ENCODE results near the gene RAB3IP.
"Not testable (repeated sequence)": the region's sequence is repeated elsewhere in the genome, so short reads cannot be mapped to it uniquely, and the experiment has no call there.

The RAB3IP gene

DNA sequence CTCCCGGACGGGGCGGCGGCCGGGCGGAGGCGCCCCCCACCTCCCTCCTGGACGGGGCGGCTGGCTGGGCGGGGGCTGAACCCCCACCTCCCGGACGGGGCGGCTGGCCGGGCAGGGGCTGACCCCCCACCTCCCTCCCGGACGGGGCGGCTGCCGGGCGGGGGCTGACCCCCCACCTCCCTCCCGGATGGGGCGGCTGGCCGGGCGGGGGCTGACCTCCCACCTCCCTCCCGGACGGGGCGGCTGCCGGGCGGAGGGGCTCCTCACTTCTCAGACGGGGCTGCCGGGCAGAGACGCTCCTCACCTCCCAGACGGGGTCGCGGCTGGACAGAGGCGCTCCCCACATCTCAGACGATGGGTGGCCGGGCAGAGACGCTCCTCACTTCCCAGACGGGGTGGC, 20.9 kb downstream of the RAB3IP start:
- H3K4me1 ChIP-seq (ENCODE audit: insufficient read depth, low read length); H3K9ac ChIP-seq (ENCODE audit: low read length); H3K27ac ChIP-seq (ENCODE audit: low read depth, low read length); H3K27me3 ChIP-seq (ENCODE audit: control insufficient read depth in 1 of 2, insufficient read depth in 2 of 2, low read length in 2 of 2); H3K9me3 ChIP-seq (ENCODE audit: low read length); H3K36me3 ChIP-seq (ENCODE audit: insufficient read depth, low read length); H3K4me3 ChIP-seq (ENCODE audit: low read depth in 1 of 2, low read length in 2 of 2): not testable (repeated sequence)

GRCh38 chr12:69765515-69765914, 26.9 kb downstream of the RAB3IP start:
- Histone ChIP-seq H3K4me3 (ENCODE audit: low read depth in 1 of 2, low read length in 2 of 2) (no peak overlapping the region), H3K4me1 (ENCODE audit: insufficient read depth, low read length) (no peaks in the 10 kb centered on the region), H3K27me3 (ENCODE audit: control insufficient read depth in 1 of 2, insufficient read depth in 2 of 2, low read length in 2 of 2) (no peaks in the 10 kb centered on the region), H3K27ac (ENCODE audit: low read depth, low read length) (no peak overlapping the region), H3K9ac (ENCODE audit: low read length) (no peak overlapping the region), H3K36me3 (ENCODE audit: insufficient read depth, low read length) (no peaks in the 10 kb centered on the region), H3K9me3 (ENCODE audit: low read length) (no peaks in the 10 kb centered on the region)

GRCh38 chr12:69766260-69766659, 27.6 kb downstream of the RAB3IP start:
- no peak overlapping the region for H3K9ac ChIP-seq (ENCODE audit: low read length)
- no peak overlapping the region for H3K27ac ChIP-seq (ENCODE audit: low read depth, low read length)
- no peak overlapping the region for H3K4me3 ChIP-seq (ENCODE audit: low read depth in 1 of 2, low read length in 2 of 2)
- H3K4me1 ChIP-seq (ENCODE audit: insufficient read depth, low read length): no peaks in the 10 kb centered on the region
- H3K9me3 ChIP-seq (ENCODE audit: low read length): no peaks in the 10 kb centered on the region
- no peaks in the 10 kb centered on the region for H3K36me3 ChIP-seq (ENCODE audit: insufficient read depth, low read length)
- no peaks in the 10 kb centered on the region for H3K27me3 ChIP-seq (ENCODE audit: control insufficient read depth in 1 of 2, insufficient read depth in 2 of 2, low read length in 2 of 2)

DNA sequence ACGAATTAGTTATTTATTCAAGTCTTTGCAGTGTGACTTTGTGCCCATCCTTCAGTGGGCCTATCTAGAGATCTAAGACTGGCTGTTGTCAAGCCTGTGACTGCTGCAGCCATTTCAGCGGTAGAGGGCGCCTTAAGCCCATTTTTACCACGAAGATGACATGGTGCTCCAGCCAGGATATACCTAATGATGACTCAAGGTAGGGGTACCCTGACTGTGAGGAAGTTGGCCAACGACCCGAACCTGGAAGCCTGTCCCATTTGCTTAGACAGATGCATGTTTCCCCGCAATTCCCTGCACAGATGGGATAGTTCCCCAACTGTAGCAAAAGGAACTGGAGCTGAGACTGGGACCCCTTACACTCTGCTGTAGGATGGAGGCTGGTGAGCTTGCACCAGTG, 41.3 kb downstream of the RAB3IP start:
- H3K9me3 ChIP-seq (ENCODE audit: low read length): no peaks in the 10 kb centered on the region
- no peak overlapping the region for H3K9ac ChIP-seq (ENCODE audit: low read length)
- H3K4me3 ChIP-seq (ENCODE audit: low read depth in 1 of 2, low read length in 2 of 2): no peak overlapping the region
- H3K36me3 ChIP-seq (ENCODE audit: insufficient read depth, low read length): no peaks in the 10 kb centered on the region
- H3K27me3 ChIP-seq (ENCODE audit: control insufficient read depth in 1 of 2, insufficient read depth in 2 of 2, low read length in 2 of 2): no peaks in the 10 kb centered on the region
- H3K4me1 ChIP-seq (ENCODE audit: insufficient read depth, low read length): no peaks in the 10 kb centered on the region
- H3K27ac ChIP-seq (ENCODE audit: low read depth, low read length): no peak overlapping the region

DNA sequence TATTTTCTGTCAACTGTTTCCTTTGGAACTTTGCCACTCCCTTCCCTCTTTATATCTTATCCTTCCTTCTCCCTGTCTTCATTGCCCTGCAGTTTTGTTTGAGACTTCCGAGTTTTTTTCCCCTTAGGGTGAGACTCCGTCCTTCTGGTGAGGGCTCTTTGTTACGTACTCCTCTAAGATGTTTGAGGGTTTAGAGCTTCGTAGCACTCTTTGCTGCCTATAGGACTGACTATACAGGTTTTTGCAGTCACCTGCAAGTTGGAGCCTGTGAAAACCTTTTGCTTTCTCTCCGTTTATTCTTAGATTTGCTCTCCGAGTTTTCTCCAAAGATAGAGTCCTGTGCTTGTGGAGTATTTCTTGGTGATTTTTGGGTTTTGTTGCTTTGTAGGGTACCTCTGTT, 44.7 kb downstream of the RAB3IP start:
- Histone ChIP-seq H3K9me3 (ENCODE audit: low read length) (no peaks in the 10 kb centered on the region), H3K27ac (ENCODE audit: low read depth, low read length) (no peak overlapping the region), H3K27me3 (ENCODE audit: control insufficient read depth in 1 of 2, insufficient read depth in 2 of 2, low read length in 2 of 2) (no peaks in the 10 kb centered on the region), H3K4me1 (ENCODE audit: insufficient read depth, low read length) (no peaks in the 10 kb centered on the region), H3K9ac (ENCODE audit: low read length) (no peak overlapping the region), H3K36me3 (ENCODE audit: insufficient read depth, low read length) (no peaks in the 10 kb centered on the region), H3K4me3 (ENCODE audit: low read depth in 1 of 2, low read length in 2 of 2) (no peak overlapping the region)

DNA sequence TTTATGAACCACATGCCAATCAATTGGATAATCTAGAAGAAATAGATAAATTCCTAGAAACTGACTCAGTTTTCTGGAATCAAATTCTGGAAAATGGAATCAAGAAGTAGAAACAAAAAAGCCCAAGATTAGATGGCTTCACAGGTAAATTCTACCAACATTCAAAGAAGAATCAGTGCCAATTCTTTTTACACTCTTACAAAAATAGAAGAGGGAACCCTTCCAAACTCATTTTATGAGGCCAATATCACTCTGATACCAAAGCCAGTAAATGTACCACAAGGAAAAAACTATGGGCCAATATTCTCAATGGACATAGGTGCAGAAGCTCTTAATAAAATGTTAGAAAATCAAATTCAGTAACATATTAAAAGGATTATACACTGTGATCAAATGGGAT, 50.7 kb downstream of the RAB3IP start:
- Histone ChIP-seq H3K9me3 (ENCODE audit: low read length) (peaks cover 6% of the 10 kb centered on the region), H3K27ac (ENCODE audit: low read depth, low read length) (no peak overlapping the region), H3K27me3 (ENCODE audit: control insufficient read depth in 1 of 2, insufficient read depth in 2 of 2, low read length in 2 of 2) (no peaks in the 10 kb centered on the region), H3K4me3 (ENCODE audit: low read depth in 1 of 2, low read length in 2 of 2) (no peak overlapping the region), H3K9ac (ENCODE audit: low read length) (no peak overlapping the region), H3K4me1 (ENCODE audit: insufficient read depth, low read length) (no peaks in the 10 kb centered on the region), H3K36me3 (ENCODE audit: insufficient read depth, low read length) (no peaks in the 10 kb centered on the region)

DNA sequence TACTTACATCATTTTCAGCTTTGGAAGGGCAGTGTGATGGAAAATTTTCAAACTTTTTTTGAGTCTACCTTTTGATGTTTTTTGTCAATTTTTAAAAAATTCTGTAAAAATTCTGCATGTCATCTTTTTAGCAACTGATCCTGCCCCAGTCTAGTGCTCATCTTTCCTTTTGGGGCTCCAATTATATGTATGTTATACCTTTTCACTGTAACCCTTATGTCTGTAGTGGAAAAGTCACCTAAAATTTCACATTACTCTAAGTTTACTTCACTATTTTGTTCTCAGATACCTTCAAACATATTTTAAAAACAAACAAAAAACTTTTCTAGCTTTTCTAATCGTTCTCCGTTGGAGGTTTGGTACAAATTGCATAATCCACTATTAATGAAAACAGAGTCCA, 53.9 kb downstream of the RAB3IP start:
- H3K27me3 ChIP-seq (ENCODE audit: control insufficient read depth in 1 of 2, insufficient read depth in 2 of 2, low read length in 2 of 2): no peaks in the 10 kb centered on the region
- H3K4me3 ChIP-seq (ENCODE audit: low read depth in 1 of 2, low read length in 2 of 2): no peak overlapping the region
- no peaks in the 10 kb centered on the region for H3K36me3 ChIP-seq (ENCODE audit: insufficient read depth, low read length)
- no peaks in the 10 kb centered on the region for H3K4me1 ChIP-seq (ENCODE audit: insufficient read depth, low read length)
- no peak overlapping the region for H3K27ac ChIP-seq (ENCODE audit: low read depth, low read length)
- H3K9ac ChIP-seq (ENCODE audit: low read length): no peak overlapping the region
- peaks cover 6% of the 10 kb centered on the region for H3K9me3 ChIP-seq (ENCODE audit: low read length)

DNA sequence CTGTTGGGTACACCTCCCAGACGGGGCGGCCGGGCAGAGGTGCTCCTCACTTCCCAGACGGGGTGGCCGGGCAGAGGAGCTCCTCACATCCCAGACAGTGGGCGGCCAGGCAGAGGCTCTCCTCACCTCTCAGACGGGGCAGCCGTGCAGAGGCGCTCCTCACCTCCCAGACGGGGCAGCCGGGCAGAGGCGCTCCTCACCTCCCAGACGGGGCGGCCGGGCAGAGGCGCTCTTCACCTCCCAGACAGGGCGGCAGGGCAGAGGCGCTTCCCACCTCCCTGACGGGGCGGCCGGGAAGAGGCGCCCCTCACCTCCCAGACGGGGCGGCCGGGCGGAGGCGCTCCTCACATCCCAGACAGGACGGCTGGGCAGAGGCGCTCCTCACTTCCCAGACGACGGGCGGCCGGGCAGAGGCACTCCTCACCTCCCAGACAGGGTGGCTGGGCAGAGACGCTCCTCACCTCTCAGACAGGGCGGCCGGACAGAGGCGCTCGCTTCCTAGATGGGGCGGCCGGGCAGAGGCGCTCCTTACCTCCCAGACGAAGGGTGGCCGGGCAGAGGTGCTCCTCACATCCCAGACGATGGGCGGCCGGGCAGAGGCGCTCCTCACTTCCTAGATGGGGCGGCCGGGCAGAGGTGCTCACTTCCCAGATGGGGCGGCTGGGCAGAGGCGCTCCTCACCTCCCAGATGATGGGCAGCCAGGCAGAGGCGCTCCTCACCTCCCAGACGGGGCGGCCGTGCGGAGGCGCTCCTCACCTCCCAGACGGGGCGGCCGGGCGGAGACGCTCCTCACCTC, 68.6 kb downstream of the RAB3IP start:
- H3K36me3 ChIP-seq (ENCODE audit: insufficient read depth, low read length); H3K4me1 ChIP-seq (ENCODE audit: insufficient read depth, low read length); H3K9ac ChIP-seq (ENCODE audit: low read length); H3K27me3 ChIP-seq (ENCODE audit: control insufficient read depth in 1 of 2, insufficient read depth in 2 of 2, low read length in 2 of 2); H3K9me3 ChIP-seq (ENCODE audit: low read length); H3K4me3 ChIP-seq (ENCODE audit: low read depth in 1 of 2, low read length in 2 of 2); H3K27ac ChIP-seq (ENCODE audit: low read depth, low read length): not testable (repeated sequence)

DNA sequence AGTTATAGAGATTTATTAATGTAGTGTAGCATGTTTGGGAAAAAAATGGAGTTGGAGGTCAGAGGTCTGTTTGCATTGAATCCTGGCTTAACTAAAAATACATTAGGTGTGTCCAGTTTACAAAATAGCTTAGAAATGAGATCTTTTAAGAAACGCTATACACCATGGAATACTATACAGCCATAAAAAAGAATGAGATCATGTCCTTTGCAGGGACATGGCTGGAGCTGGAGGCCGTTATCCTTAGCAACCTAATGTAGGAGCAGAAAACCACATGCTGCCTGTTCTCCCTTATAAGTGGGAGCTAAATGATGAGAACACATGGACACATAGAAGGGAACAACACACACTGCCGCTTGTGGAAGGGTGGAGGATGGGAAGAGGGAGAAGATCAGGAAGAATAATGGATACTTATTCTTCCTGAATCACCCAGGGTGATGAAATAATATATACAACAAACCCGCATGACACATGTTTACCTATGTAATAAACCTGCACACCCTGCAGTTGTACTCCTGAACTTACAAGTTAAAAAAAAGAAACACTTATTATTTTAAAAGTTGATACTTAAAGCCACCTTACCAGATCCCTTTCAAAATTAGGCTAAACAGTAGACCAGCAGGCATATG, 72.3 kb downstream of the RAB3IP start:
- Histone ChIP-seq H3K9me3 (ENCODE audit: low read length) (no peaks in the 10 kb centered on the region), H3K27me3 (ENCODE audit: control insufficient read depth in 1 of 2, insufficient read depth in 2 of 2, low read length in 2 of 2) (no peaks in the 10 kb centered on the region), H3K4me1 (ENCODE audit: insufficient read depth, low read length) (no peaks in the 10 kb centered on the region), H3K4me3 (ENCODE audit: low read depth in 1 of 2, low read length in 2 of 2) (no peak overlapping the region), H3K27ac (ENCODE audit: low read depth, low read length) (no peak overlapping the region), H3K36me3 (ENCODE audit: insufficient read depth, low read length) (no peaks in the 10 kb centered on the region), H3K9ac (ENCODE audit: low read length) (no peak overlapping the region)

GRCh38 chr12:69816082-69816481, 77.4 kb downstream of the RAB3IP start:
- H3K4me1 ChIP-seq (ENCODE audit: insufficient read depth, low read length): no peaks in the 10 kb centered on the region
- no peak overlapping the region for H3K4me3 ChIP-seq (ENCODE audit: low read depth in 1 of 2, low read length in 2 of 2)
- no peaks in the 10 kb centered on the region for H3K36me3 ChIP-seq (ENCODE audit: insufficient read depth, low read length)
- H3K9ac ChIP-seq (ENCODE audit: low read length): no peak overlapping the region
- H3K27ac ChIP-seq (ENCODE audit: low read depth, low read length): no peak overlapping the region
- H3K27me3 ChIP-seq (ENCODE audit: control insufficient read depth in 1 of 2, insufficient read depth in 2 of 2, low read length in 2 of 2): no peaks in the 10 kb centered on the region
- no peaks in the 10 kb centered on the region for H3K9me3 ChIP-seq (ENCODE audit: low read length)

GRCh38 chr12:69821032-69821455, 82.4 kb downstream of the RAB3IP start:
- H3K27me3 ChIP-seq (ENCODE audit: control insufficient read depth in 1 of 2, insufficient read depth in 2 of 2, low read length in 2 of 2): no peaks in the 10 kb centered on the region
- no peaks in the 10 kb centered on the region for H3K36me3 ChIP-seq (ENCODE audit: insufficient read depth, low read length)
- no peak overlapping the region for H3K4me3 ChIP-seq (ENCODE audit: low read depth in 1 of 2, low read length in 2 of 2)
- no peak overlapping the region for H3K27ac ChIP-seq (ENCODE audit: low read depth, low read length)
- H3K9me3 ChIP-seq (ENCODE audit: low read length): no peaks in the 10 kb centered on the region
- H3K4me1 ChIP-seq (ENCODE audit: insufficient read depth, low read length): no peaks in the 10 kb centered on the region
- no peak overlapping the region for H3K9ac ChIP-seq (ENCODE audit: low read length)

Measured in muscle layer of colon (tissue), 2 donors.